ENCODE measurements around the gene GTF2I.
"Not testable (repeated sequence)": the region's sequence is repeated elsewhere in the genome, so short reads cannot be mapped to it uniquely, and the experiment has no call there.

GRCh38 chr7:74728686-74729085, 71.2 kb downstream of the GTF2I start:
- TF ChIP-seq, protein P1, sequence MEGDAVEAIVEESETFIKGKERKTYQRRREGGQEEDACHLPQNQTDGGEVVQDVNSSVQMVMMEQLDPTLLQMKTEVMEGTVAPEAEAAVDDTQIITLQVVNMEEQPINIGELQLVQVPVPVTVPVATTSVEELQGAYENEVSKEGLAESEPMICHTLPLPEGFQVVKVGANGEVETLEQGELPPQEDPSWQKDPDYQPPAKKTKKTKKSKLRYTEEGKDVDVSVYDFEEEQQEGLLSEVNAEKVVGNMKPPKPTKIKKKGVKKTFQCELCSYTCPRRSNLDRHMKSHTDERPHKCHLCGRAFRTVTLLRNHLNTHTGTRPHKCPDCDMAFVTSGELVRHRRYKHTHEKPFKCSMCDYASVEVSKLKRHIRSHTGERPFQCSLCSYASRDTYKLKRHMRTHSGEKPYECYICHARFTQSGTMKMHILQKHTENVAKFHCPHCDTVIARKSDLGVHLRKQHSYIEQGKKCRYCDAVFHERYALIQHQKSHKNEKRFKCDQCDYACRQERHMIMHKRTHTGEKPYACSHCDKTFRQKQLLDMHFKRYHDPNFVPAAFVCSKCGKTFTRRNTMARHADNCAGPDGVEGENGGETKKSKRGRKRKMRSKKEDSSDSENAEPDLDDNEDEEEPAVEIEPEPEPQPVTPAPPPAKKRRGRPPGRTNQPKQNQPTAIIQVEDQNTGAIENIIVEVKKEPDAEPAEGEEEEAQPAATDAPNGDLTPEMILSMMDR (IDR thresholded peaks at IDR 0.05; ENCODE audit: insufficient read depth, low read depth, low read length) = not testable (repeated sequence)
- not testable (repeated sequence) for TF ChIP-seq EZH2 (IDR thresholded peaks at IDR 0.05; ENCODE audit: insufficient read depth, low read length)
